Neural progenitor cell (in vitro differentiated cells): ENCODE measurements around the gene SURF4. TPM values are rescaled to one million over a fixed set of nuclear protein-coding genes. Genes with fewer than 3 reads are reported as not detected.

ENCODE experiments used
- DNase-seq: peaks from one replicate; pipeline ENCODE4 v3.0.0-alpha.2; 2016; ENCODE audit warnings: low spot score
- H2AFZ ChIP-seq: fragments of 200-600 bp; sonication (generic); replicated peaks from 2 replicates; pipeline ENCODE4 v1.6.1; 2016; ENCODE audit warnings: antibody characterized with exemption
- H3F3A ChIP-seq: fragments of 200-600 bp; sonication (generic); 2 replicates; pipeline ENCODE4 v1.6.1; 2016; ENCODE audit warnings: antibody characterized with exemption, low read depth
- H3K27ac ChIP-seq: fragments of 200-600 bp; sonication (generic); 2 replicates; pipeline ENCODE4 v1.5.1; 2016; ENCODE audit warnings: mild to moderate bottlenecking
- H3K27me3 ChIP-seq: fragments of 200-600 bp; sonication (generic); 2 replicates; pipeline ENCODE4 v1.6.1; 2016; ENCODE audit warnings: mild to moderate bottlenecking, moderate library complexity
- H3K36me3 ChIP-seq: fragments of 200-600 bp; sonication (generic); 2 replicates; pipeline ENCODE4 v1.5.1; 2016
- H3K4me1 ChIP-seq: fragments of 200-600 bp; sonication (generic); 2 replicates; pipeline ENCODE4 v1.6.1; 2016; ENCODE audit warnings: mixed run types
- H3K4me2 ChIP-seq: fragments of 200-600 bp; sonication (generic); 2 replicates; pipeline ENCODE4 v1.6.1; 2016
- H3K4me3 ChIP-seq: fragments of 200-600 bp; sonication (generic); 2 replicates; pipeline ENCODE4 v1.5.1; 2016
- H3K79me2 ChIP-seq: fragments of 200-600 bp; sonication (generic); 2 replicates; pipeline ENCODE4 v1.6.1; 2016; ENCODE audit warnings: low read depth
- H3K9ac ChIP-seq: fragments of 200-600 bp; sonication (generic); 2 replicates; pipeline ENCODE4 v1.6.1; 2016
- H3K9me3 ChIP-seq: fragments of 200-600 bp; sonication (generic); 2 replicates; pipeline ENCODE4 v1.5.1; 2016; ENCODE audit warnings: low read depth
- H4K20me1 ChIP-seq: fragments of 200-600 bp; sonication (generic); 2 replicates; pipeline ENCODE4 v1.6.1; 2016; ENCODE audit warnings: low read depth
- H3K27ac Mint-ChIP-seq: 3 replicates; pipeline ENCODE4 v1.8.0; 2021; ENCODE audit warnings: mixed read lengths
- H3K27me3 Mint-ChIP-seq: 2 replicates; pipeline ENCODE4 v1.8.0; 2022; ENCODE audit warnings: low read depth, mild to moderate bottlenecking, inconsistent platforms, moderate library complexity, mixed read lengths; ENCODE audit not compliant: insufficient read depth
- H3K36me3 Mint-ChIP-seq: 3 replicates; pipeline ENCODE4 v1.8.0; 2021; ENCODE audit warnings: mixed read lengths
- H3K4me1 Mint-ChIP-seq: 3 replicates; pipeline ENCODE4 v1.8.0; 2021; ENCODE audit warnings: mixed read lengths
- H3K4me3 Mint-ChIP-seq: 3 replicates; pipeline ENCODE4 v1.8.0; 2021; ENCODE audit warnings: mild to moderate bottlenecking, moderate library complexity, mixed read lengths
- H3K9me3 Mint-ChIP-seq: 3 replicates; pipeline ENCODE4 v1.8.0; 2020; ENCODE audit warnings: mixed read lengths
- EZH2 ChIP-seq: fragments of 200-600 bp; sonication (generic); IDR thresholded peaks from 2 replicates; pipeline ENCODE4 v1.6.1; 2017; ENCODE audit warnings: antibody characterized with exemption, mild to moderate bottlenecking, moderate library complexity
- EZH2phosphoT487 ChIP-seq: fragments of 200-600 bp; sonication (generic); IDR thresholded peaks from 2 replicates; pipeline ENCODE4 v1.6.1; 2017; ENCODE audit warnings: antibody characterized with exemption
- total RNA-seq: library from RNA; depleted of rRNA; stranded (reverse); fragments of >200 nt; gene quantifications from 2 replicates; pipeline ENCODE4 v1.2.3, GENCODE V29; 2015; ENCODE audit warnings: low replicate concordance
- TF ChIP-seq, protein P1 (sequence below): fragments of 200-600 bp; sonication (generic); IDR thresholded peaks from 2 replicates; pipeline ENCODE4 v1.5.1; 2017; ENCODE audit warnings: antibody characterized with exemption, mild to moderate bottlenecking

Gene SURF4
- total RNA-seq, 1 donor from 2014 or later = 102 TPM

GRCh38 chr9:133387680-133388079, 11.8 kb upstream of the SURF4 start:
- Mint-ChIP-seq H3K4me1 (peaks cover 2% of the 10 kb centered on the region), H3K9me3 (peaks cover 7% of the 10 kb centered on the region), H3K36me3 (peaks cover 2% of the 10 kb centered on the region), H3K27ac (no peak overlapping the region), H3K27me3 (peaks cover 2% of the 10 kb centered on the region), H3K4me3 (no peak overlapping the region)
- Histone ChIP-seq H4K20me1 (no peaks in the 10 kb centered on the region), H3K9me3 (no peaks in the 10 kb centered on the region), H3K4me3 (no peak overlapping the region), H3F3A (no peaks in the 10 kb centered on the region), H3K79me2 (no peaks in the 10 kb centered on the region), H2AFZ (no peak overlapping the region), H3K9ac (no peak overlapping the region), H3K4me2 (no peak overlapping the region), H3K4me1 (no peaks in the 10 kb centered on the region), H3K27ac (no peak overlapping the region), H3K27me3 (no peaks in the 10 kb centered on the region), H3K36me3 (no peaks in the 10 kb centered on the region)
- DNase-seq = no peak
- TF ChIP-seq, protein P1, sequence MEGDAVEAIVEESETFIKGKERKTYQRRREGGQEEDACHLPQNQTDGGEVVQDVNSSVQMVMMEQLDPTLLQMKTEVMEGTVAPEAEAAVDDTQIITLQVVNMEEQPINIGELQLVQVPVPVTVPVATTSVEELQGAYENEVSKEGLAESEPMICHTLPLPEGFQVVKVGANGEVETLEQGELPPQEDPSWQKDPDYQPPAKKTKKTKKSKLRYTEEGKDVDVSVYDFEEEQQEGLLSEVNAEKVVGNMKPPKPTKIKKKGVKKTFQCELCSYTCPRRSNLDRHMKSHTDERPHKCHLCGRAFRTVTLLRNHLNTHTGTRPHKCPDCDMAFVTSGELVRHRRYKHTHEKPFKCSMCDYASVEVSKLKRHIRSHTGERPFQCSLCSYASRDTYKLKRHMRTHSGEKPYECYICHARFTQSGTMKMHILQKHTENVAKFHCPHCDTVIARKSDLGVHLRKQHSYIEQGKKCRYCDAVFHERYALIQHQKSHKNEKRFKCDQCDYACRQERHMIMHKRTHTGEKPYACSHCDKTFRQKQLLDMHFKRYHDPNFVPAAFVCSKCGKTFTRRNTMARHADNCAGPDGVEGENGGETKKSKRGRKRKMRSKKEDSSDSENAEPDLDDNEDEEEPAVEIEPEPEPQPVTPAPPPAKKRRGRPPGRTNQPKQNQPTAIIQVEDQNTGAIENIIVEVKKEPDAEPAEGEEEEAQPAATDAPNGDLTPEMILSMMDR = no peak
- TF ChIP-seq EZH2 (no peak), EZH2phosphoT487 (no peak)

GRCh38 chr9:133386338-133386737, 10.5 kb upstream of the SURF4 start:
- H3K4me3 ChIP-seq = no peak overlapping the region
- no peaks in the 10 kb centered on the region for H3K36me3 ChIP-seq
- no peak for DNase-seq
- Mint-ChIP-seq H3K36me3 (peaks cover 2% of the 10 kb centered on the region), H3K27me3 (peaks cover 2% of the 10 kb centered on the region), H3K4me3 (no peak overlapping the region), H3K4me1 (peaks cover 2% of the 10 kb centered on the region), H3K9me3 (peaks cover 4% of the 10 kb centered on the region), H3K27ac (no peak overlapping the region)
- H3K79me2 ChIP-seq = no peaks in the 10 kb centered on the region
- no peaks in the 10 kb centered on the region for H4K20me1 ChIP-seq
- H3K4me1 ChIP-seq = no peaks in the 10 kb centered on the region
- H3K27ac ChIP-seq = no peak overlapping the region
- H3K9me3 ChIP-seq = no peaks in the 10 kb centered on the region
- H3K4me2 ChIP-seq = no peak overlapping the region
- H3F3A ChIP-seq = no peaks in the 10 kb centered on the region
- TF ChIP-seq EZH2 = no peak
- TF ChIP-seq EZH2phosphoT487 = no peak
- TF ChIP-seq, protein P1 = no peak
- H3K27me3 ChIP-seq = no peaks in the 10 kb centered on the region
- H2AFZ ChIP-seq = no peak overlapping the region
- no peak overlapping the region for H3K9ac ChIP-seq

DNA sequence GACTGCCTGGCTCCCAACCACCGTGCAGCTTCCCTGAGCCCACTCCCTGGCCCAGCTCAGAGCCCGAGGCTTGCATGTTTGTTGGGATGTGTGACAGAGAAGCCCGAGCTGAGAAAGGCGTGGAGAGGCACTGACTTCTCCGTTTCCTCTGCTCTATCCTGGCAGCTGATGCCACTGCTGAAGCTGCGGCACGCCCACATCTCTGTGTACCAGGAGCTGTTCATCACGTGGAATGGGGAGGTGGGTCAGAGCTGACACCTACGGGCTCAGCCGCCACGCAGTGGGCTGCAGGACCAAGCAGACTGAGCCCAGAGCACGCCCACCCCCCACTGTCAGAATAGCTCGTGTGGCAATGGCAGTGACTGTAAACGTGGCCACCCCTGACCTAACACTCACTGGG, 9.6 kb upstream of the SURF4 start:
- Histone ChIP-seq H3K9me3 (no peaks in the 10 kb centered on the region), H4K20me1 (no peaks in the 10 kb centered on the region), H3K4me1 (no peaks in the 10 kb centered on the region), H3K4me3 (no peak overlapping the region), H3K79me2 (no peaks in the 10 kb centered on the region), H3K9ac (no peak overlapping the region), H3K36me3 (no peaks in the 10 kb centered on the region), H3K27ac (no peak overlapping the region), H3K4me2 (no peak overlapping the region), H3F3A (no peaks in the 10 kb centered on the region), H3K27me3 (no peaks in the 10 kb centered on the region), H2AFZ (no peak overlapping the region)
- Mint-ChIP-seq H3K27me3 (peaks cover 2% of the 10 kb centered on the region), H3K36me3 (peaks cover 2% of the 10 kb centered on the region), H3K27ac (no peak overlapping the region), H3K4me1 (peaks cover 2% of the 10 kb centered on the region), H3K4me3 (no peak overlapping the region), H3K9me3 (peaks cover 4% of the 10 kb centered on the region)
- no peak for DNase-seq
- TF ChIP-seq EZH2 (no peak), EZH2phosphoT487 (no peak)
- TF ChIP-seq, protein P1 = no peak
